Natural killer cell (primary cell): ENCODE data around the gene DLGAP5. TPM values are rescaled to one million over a fixed set of nuclear protein-coding genes. Genes with fewer than 3 reads are reported as not detected.

ENCODE experiments used
- ATAC-seq, 3 donors: fragments of 150-1000 bp in 2 of 3; fragments of 200-7000 bp in 1 of 3; cut with Tn5 transposase; 1 replicate in 1 of 3; 2 replicates in 2 of 3; pipeline ENCODE4 v1.10.0; 2021; ENCODE audit warnings: mild to moderate bottlenecking in 2 of 3, moderate library complexity in 2 of 3
- DNase-seq, 2 donors: peaks; one replicate each; pipeline versions ENCODE4 v3.0.0 to v3.0.0-alpha.2; 2013 to 2021; ENCODE audit warnings: mixed read lengths in 1 of 2
- H3K27ac ChIP-seq: one replicate; pipeline ENCODE4 v1.5.1; 2013; ENCODE audit warnings: mild to moderate bottlenecking, low read length
- H3K27me3 ChIP-seq: one replicate; pipeline ENCODE4 v1.6.1; 2013; ENCODE audit warnings: low read length; ENCODE audit not compliant: control insufficient read depth, insufficient read depth
- H3K36me3 ChIP-seq: one replicate; pipeline ENCODE4 v1.6.1; 2013; ENCODE audit warnings: low read length; ENCODE audit not compliant: control insufficient read depth, insufficient read depth
- H3K4me1 ChIP-seq: one replicate; pipeline ENCODE4 v1.6.1; 2013; ENCODE audit warnings: low read length; ENCODE audit not compliant: control insufficient read depth, insufficient read depth
- H3K4me3 ChIP-seq: one replicate; pipeline ENCODE4 v1.5.1; 2013; ENCODE audit warnings: low read length
- H3K9me3 ChIP-seq: one replicate; pipeline ENCODE4 v1.6.1; 2013; ENCODE audit warnings: low read length; ENCODE audit not compliant: control insufficient read depth, insufficient read depth
- H3K27ac Mint-ChIP-seq, 2 donors: one replicate each; pipeline ENCODE4 v1.8.0; 2022; ENCODE audit warnings: mild to moderate bottlenecking in 2 of 2, mixed read lengths in 2 of 2, moderate library complexity in 1 of 2
- H3K27me3 Mint-ChIP-seq, 2 donors: one replicate each; pipeline ENCODE4 v1.8.0; 2022; ENCODE audit warnings: low read depth in 2 of 2, mixed read lengths in 2 of 2
- H3K36me3 Mint-ChIP-seq: one replicate; pipeline ENCODE4 v1.8.0; 2022; ENCODE audit warnings: mixed read lengths
- H3K4me1 Mint-ChIP-seq, 2 donors: one replicate each; pipeline ENCODE4 v1.8.0; 2022; ENCODE audit warnings: mixed read lengths in 2 of 2
- H3K4me3 Mint-ChIP-seq: one replicate; pipeline ENCODE4 v1.8.0; 2022; ENCODE audit warnings: mild to moderate bottlenecking, moderate library complexity, mixed read lengths
- H3K9me3 Mint-ChIP-seq, 2 donors: one replicate each; pipeline ENCODE4 v1.8.0; 2022; ENCODE audit warnings: mixed read lengths in 2 of 2
- WGBS: methylation state at CpG from one replicate; pipeline ENCODE4 v1.1.7; 2013; ENCODE audit warnings: missing lambda C conversion rate; ENCODE audit not compliant: insufficient coverage; 5-methylcytosine and 5-hydroxymethylcytosine counted together
- intact Hi-C: fragments of 100-400 bp; cut with micrococcal nuclease; formaldehyde crosslinking; loops from one replicate; pipeline ENCODE4 v1.14.2; 2022
- total RNA-seq, 4 donors: library from RNA; stranded (reverse); fragments of 120-200 nt in 1 of 4; gene quantifications; one replicate each; pipeline versions ENCODE4 v1.2.3 to v1.2.4, GENCODE V29; 2013 to 2022
- TF ChIP-seq, protein P1 (sequence below): fragments of 200-600 bp; IDR thresholded peaks from one replicate; pipeline ENCODE4 v1.8.0; 2022; ENCODE audit warnings: antibody characterized with exemption

DLGAP5 gene
- total RNA-seq, 3 donors from 2014 or later (not counting 1 experiment from before 2014, with no cell fraction given) = 0.15 to 1.9 (median 0.54) TPM

DNA sequence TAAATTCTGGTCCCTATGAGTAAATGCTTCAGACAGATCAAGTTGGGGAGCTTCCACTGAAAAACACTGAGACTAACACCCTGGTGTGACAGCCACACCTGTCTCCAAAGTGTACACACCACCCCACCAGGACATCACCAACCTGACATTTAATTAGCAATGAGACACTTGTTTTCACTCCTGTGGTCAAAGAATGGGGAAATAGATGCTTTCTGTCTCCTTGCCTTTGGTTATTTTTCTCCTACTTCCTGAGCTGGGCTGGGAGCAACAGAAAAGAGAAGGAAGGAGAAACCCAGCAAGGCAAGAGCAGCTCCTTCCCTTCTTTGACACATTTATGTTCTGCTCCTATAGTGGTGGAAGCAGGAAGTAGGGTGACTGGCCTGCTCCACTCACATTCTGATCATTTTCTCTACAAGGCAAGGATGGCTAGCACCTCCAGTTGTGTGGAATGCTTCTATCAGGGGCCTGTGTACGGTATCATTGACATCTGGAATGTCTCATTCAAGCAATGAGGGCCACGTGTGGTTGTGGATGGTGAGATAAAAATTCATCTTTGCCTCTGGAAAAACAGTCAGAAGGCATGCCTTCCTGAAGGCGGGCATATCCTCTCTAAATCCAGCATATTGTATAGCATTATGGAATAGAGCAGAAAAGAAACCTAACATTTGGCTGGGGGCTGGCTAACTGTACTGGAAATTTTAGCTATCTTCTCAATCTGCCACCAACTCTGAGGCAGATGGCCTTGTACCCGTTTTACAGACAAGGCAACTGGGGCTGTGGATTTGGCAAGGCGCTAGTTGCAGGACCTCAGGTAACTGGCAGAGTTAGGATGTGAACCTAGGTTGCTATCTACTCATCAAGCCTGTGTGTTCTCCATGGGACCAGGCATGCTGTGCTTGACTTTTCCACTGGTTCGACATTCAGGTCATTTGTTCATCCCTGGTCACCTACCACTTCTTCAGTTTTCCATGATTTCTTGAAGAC is 87.1 kb downstream of the DLGAP5 start:
- intact Hi-C loops = loop anchor here (5.0 kb wide), 1 partner anchor 233 kb away; no protein-coding TSS in a partner anchor
- Histone ChIP-seq H3K4me1 (peaks cover 38% of the 10 kb centered on the region), H3K4me3 (no peak overlapping the region), H3K27ac (peak overlapping the region; percentile 87), H3K9me3 (no peaks in the 10 kb centered on the region), H3K36me3 (no peaks in the 10 kb centered on the region), H3K27me3 (no peaks in the 10 kb centered on the region)
- H3K27me3 Mint-ChIP-seq = no peaks in the 10 kb centered on the region
- WGBS = 99% methylated on average over 4 of the region's 6 CpGs
- DNase-seq (peak in 1 of 2 donors; percentile 18), ATAC-seq (no peak)
- H3K4me3 Mint-ChIP-seq = peak overlapping the region; percentile 17
- TF ChIP-seq, protein P1, sequence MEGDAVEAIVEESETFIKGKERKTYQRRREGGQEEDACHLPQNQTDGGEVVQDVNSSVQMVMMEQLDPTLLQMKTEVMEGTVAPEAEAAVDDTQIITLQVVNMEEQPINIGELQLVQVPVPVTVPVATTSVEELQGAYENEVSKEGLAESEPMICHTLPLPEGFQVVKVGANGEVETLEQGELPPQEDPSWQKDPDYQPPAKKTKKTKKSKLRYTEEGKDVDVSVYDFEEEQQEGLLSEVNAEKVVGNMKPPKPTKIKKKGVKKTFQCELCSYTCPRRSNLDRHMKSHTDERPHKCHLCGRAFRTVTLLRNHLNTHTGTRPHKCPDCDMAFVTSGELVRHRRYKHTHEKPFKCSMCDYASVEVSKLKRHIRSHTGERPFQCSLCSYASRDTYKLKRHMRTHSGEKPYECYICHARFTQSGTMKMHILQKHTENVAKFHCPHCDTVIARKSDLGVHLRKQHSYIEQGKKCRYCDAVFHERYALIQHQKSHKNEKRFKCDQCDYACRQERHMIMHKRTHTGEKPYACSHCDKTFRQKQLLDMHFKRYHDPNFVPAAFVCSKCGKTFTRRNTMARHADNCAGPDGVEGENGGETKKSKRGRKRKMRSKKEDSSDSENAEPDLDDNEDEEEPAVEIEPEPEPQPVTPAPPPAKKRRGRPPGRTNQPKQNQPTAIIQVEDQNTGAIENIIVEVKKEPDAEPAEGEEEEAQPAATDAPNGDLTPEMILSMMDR = no peak
- no peaks in the 10 kb centered on the region for H3K9me3 Mint-ChIP-seq
- peak overlapping the region; percentile 95 to 99 for H3K27ac Mint-ChIP-seq
- H3K4me1 Mint-ChIP-seq = peaks cover 33 to 39% of the 10 kb centered on the region in 2 donors
- H3K36me3 Mint-ChIP-seq = no peaks in the 10 kb centered on the region

DNA sequence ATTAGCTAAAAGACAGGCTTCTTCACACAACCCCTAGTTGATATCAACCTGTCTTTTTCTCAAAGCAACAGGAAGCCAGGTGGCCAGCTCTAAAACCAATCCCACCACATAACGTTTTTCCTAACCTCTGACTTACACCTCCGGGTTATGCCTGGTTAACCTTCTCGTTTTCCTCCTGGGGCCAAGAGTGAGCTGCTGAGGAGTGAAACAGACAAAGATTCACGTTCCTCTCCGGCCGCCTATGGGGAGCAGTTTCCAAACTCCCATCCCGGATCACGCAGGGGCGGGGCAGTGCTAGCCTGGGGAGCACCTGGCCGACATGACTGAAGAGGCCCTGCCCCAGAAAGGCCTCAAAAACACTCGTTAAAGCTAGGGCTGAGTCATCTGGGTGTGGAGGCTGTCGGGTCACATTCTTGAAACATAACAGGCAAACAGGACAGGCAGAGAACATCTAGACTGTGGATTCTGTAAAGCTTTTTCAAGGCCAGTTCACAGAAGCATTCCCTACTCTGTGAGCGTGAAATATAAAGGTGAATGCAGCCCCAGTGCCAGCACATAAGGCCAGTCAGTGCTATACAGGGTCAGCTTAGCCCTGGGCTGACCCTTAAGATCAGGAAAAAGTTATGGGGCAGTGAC is 88.3 kb downstream of the DLGAP5 start:
- peaks cover 40 to 46% of the 10 kb centered on the region in 2 donors for H3K4me1 Mint-ChIP-seq
- TF ChIP-seq, protein P1 = no peak

DNA sequence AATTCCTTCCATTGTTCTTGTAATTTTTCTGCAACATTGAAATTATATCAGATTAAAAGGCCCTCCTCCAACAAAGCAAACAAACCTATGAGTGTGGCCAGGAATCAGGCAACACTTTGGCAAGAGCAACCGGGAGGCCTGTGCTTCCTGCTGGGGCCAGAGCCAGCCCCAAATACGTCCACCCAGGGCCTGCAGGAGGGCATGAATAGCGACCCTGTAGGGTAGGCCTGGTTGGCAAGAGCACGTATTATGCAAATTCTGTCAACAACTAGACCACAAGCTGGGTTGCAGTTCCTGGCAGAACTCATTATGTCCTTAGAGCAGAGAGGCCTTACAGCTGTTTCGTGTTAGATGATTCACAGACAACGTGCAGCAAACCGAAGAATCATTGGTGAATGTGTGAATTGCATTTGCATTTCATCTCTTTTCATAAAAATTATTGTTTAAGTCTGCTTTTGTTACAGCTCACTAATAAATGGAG is 89.2 kb downstream of the DLGAP5 start:
- no peak overlapping the region for H3K4me3 ChIP-seq
- peak overlapping the region; percentile 95 to 99 for H3K27ac Mint-ChIP-seq
- H3K4me1 ChIP-seq = peaks cover 46% of the 10 kb centered on the region
- ATAC-seq (peak; percentile 84 to 89 (median 88)), DNase-seq (peak; percentile 53 to 75)
- intact Hi-C loops = loop anchor here (1.0 to 5.0 kb wide), 2 partner anchors 27 to 235 kb away; partner anchors contain the start of gene LGALS3
- WGBS = 5% methylated on average over 6 of the region's 7 CpGs
- peak overlapping the region; percentile 87 for H3K27ac ChIP-seq
- no peaks in the 10 kb centered on the region for H3K27me3 Mint-ChIP-seq
- H3K36me3 ChIP-seq = no peaks in the 10 kb centered on the region
- no peaks in the 10 kb centered on the region for H3K9me3 ChIP-seq
- no peaks in the 10 kb centered on the region for H3K36me3 Mint-ChIP-seq
- H3K9me3 Mint-ChIP-seq = peaks cover 0 to 3% of the 10 kb centered on the region in 2 donors
- TF ChIP-seq, protein P1 = no peak
- no peaks in the 10 kb centered on the region for H3K27me3 ChIP-seq
- H3K4me3 Mint-ChIP-seq = peak overlapping the region; percentile 75
- H3K4me1 Mint-ChIP-seq = peaks cover 36 to 42% of the 10 kb centered on the region in 2 donors

More for the DNA sequence above, 88.3 kb downstream of the DLGAP5 start:
- DNase-seq (peak; percentile 41 to 72), ATAC-seq (peak; percentile 34 to 61 (median 57))
- no peaks in the 10 kb centered on the region for H3K9me3 ChIP-seq
- no peak overlapping the region for H3K4me3 ChIP-seq
- 32% methylated on average over 13 of the region's 13 CpGs for WGBS
- H3K4me1 ChIP-seq = peaks cover 48% of the 10 kb centered on the region
- H3K27me3 Mint-ChIP-seq = no peaks in the 10 kb centered on the region
- H3K27ac Mint-ChIP-seq = peak overlapping the region; percentile 95 to 99
- no peaks in the 10 kb centered on the region for H3K27me3 ChIP-seq
- peak overlapping the region; percentile 75 for H3K4me3 Mint-ChIP-seq
- H3K27ac ChIP-seq = peak overlapping the region; percentile 87
- no peaks in the 10 kb centered on the region for H3K36me3 Mint-ChIP-seq
- H3K9me3 Mint-ChIP-seq = peaks cover 0 to 3% of the 10 kb centered on the region in 2 donors
- intact Hi-C loops = loop anchor here (5.0 kb wide), 1 partner anchor 234 kb away; no protein-coding TSS in a partner anchor
- no peaks in the 10 kb centered on the region for H3K36me3 ChIP-seq
